Gastrocnemius medialis (tissue), 4 donors: ENCODE measurements around the gene CCDC85B. TPM values are rescaled to one million over a fixed set of nuclear protein-coding genes. Genes with fewer than 3 reads are reported as not detected.

ENCODE experiments used
- ATAC-seq, 2 donors: fragments of 150-250 bp; one replicate each; pipeline ENCODE4 v1.9.1; 2016
- DNase-seq, 2 donors: peaks; one replicate each; pipeline ENCODE4 v3.0.0-alpha.2; 2019
- H3K27ac ChIP-seq, 4 donors: fragments of 200-600 bp; sonication (generic); 1 replicate in 1 of 4; 2 replicates in 3 of 4; pipeline ENCODE4 v1.5.1; 2016 to 2018; ENCODE audit warnings: mild to moderate bottlenecking in 2 of 4, moderate library complexity in 1 of 4
- H3K27me3 ChIP-seq, 3 donors: fragments of 200-600 bp; sonication (generic) in 2 of 3; 1 replicate in 1 of 3; 2 replicates in 2 of 3; pipeline versions ENCODE4 v1.5.1 to v1.6.0; 2016 to 2019; ENCODE audit warnings: mild to moderate bottlenecking in 1 of 3, moderate library complexity in 1 of 3
- H3K36me3 ChIP-seq, 2 donors: fragments of 200-600 bp; sonication (generic) in 1 of 2; one replicate each; pipeline ENCODE4 v1.5.1; 2017 to 2018
- H3K4me1 ChIP-seq, 2 donors: fragments of 200-600 bp; sonication (generic) in 1 of 2; one replicate each; pipeline ENCODE4 v1.5.1; 2016 to 2017; ENCODE audit warnings: mild to moderate bottlenecking in 2 of 2
- H3K4me3 ChIP-seq, 4 donors: fragments of 200-600 bp; sonication (generic) in 3 of 4; 1 replicate in 1 of 4; 2 replicates in 3 of 4; pipeline ENCODE4 v1.5.1; 2016 to 2019; ENCODE audit warnings: mild to moderate bottlenecking in 2 of 4
- H3K9me3 ChIP-seq, 3 donors: fragments of 200-600 bp; sonication (generic) in 2 of 3; 1 replicate in 1 of 3; 2 replicates in 2 of 3; pipeline ENCODE4 v1.5.1; 2016 to 2019
- CTCF ChIP-seq, 5 experiments: fragments of 450-650 bp in 3 of 5; fragments of 200-600 bp in 2 of 5; sonication (generic) in 2 of 5; IDR thresholded peaks in 4 of 5; conservative IDR thresholded peaks in 1 of 5; 1 replicate in 4 of 5; 2 replicates in 1 of 5; pipeline ENCODE4 v1.5.1; 2016 to 2019; ENCODE audit warnings: antibody characterized with exemption in 5 of 5, mild to moderate bottlenecking in 3 of 5, moderate library complexity in 3 of 5
- POLR2A ChIP-seq, 2 donors: fragments of 450-650 bp; IDR thresholded peaks; one replicate each; pipeline ENCODE4 v1.6.1; 2017; ENCODE audit warnings: antibody characterized with exemption in 2 of 2, mild to moderate bottlenecking in 2 of 2, moderate library complexity in 2 of 2
- in situ Hi-C, 4 donors: fragments of 200-750 bp; cut with MboI; loops; one replicate each; pipeline versions ENCODE4 v1.15.0 to v1.8.0; 2017; ENCODE audit warnings: low sequenced_read_pairs in 4 of 4
- intact Hi-C: fragments of 100-400 bp; cut with DNase I; formaldehyde crosslinking; loops from one replicate; pipeline ENCODE4 v1.15.1; 2023; ENCODE audit warnings: low total_unique reads
- total RNA-seq, 4 donors: library from RNA; depleted of rRNA; stranded (reverse); fragments of >200 nt; gene quantifications; one replicate each; pipeline versions ENCODE4 v1.1.0 to v1.2.3, GENCODE V29; 2016

The CCDC85B gene
- total RNA-seq, 4 donors from 2014 or later, result 25.4 to 81.3 (median 42.4) TPM

GRCh38 chr11:65919141-65919572, 28.7 kb downstream of the CCDC85B start, which contains the start of gene DRAP1:
DRAP1 (plus strand) TSS chr11:65919426; CDS start chr11:65919502, 76 bp downstream.
- H3K36me3 ChIP-seq, result peaks cover 0 to 26% of the 10 kb centered on the region in 2 donors
- peak within 1 kb of the TSS; percentile 86 to 98 (median 94) for H3K27ac ChIP-seq
- intact Hi-C loops, result loop anchor here (1.0 to 10.0 kb wide), 12 partner anchors 31 to 907 kb away; partner anchors contain the start of genes ARL2, BANF1, EIF1AD and FIBP
- in situ Hi-C loops, result no loop called here
- peak; percentile 99 for DNase-seq
- peak; percentile 83 to 84 for TF ChIP-seq POLR2A (IDR thresholded peaks at IDR 0.05)
- TF ChIP-seq CTCF (IDR thresholded peaks at IDR 0.05 in 4 of 5, conservative IDR thresholded peaks at IDR 0.05 in 1 of 5), result peak in 3 of 5 experiments; percentile 9 to 46 (median 37)
- H3K4me1 ChIP-seq, result peaks cover 47 to 49% of the 10 kb centered on the region in 2 donors
- H3K4me3 ChIP-seq, result peak within 1 kb of the TSS; percentile 77 to 95 (median 92)
- H3K9me3 ChIP-seq, result no peaks in the 10 kb centered on the region
- no peaks in the 10 kb centered on the region for H3K27me3 ChIP-seq
- ATAC-seq, result peak; percentile 66 to 75

GRCh38 chr11:65919573-65920371, 29.3 kb downstream of the CCDC85B start:
- intact Hi-C loops (loop anchor here (1.0 to 10.0 kb wide), 12 partner anchors 31 to 907 kb away; partner anchors contain the start of genes ARL2, BANF1, EIF1AD and FIBP), in situ Hi-C loops (no loop called here)
- Histone ChIP-seq H3K4me3 (peak overlapping the region; percentile 77 to 93 (median 84)), H3K4me1 (peaks cover 43 to 46% of the 10 kb centered on the region in 2 donors), H3K27me3 (no peaks in the 10 kb centered on the region), H3K36me3 (peaks cover 0 to 26% of the 10 kb centered on the region in 2 donors), H3K9me3 (no peaks in the 10 kb centered on the region), H3K27ac (peak overlapping the region; percentile 80 to 93 (median 86))
- TF ChIP-seq POLR2A (IDR thresholded peaks at IDR 0.05) (no peak), CTCF (IDR thresholded peaks at IDR 0.05 in 4 of 5, conservative IDR thresholded peaks at IDR 0.05 in 1 of 5) (no peak)
- DNase-seq (peak in 1 of 2 donors; percentile 23), ATAC-seq (peak; percentile 13 to 22)

GRCh38 chr11:65920372-65920802, 29.9 kb downstream of the CCDC85B start:
- Histone ChIP-seq H3K36me3 (peaks cover 0 to 26% of the 10 kb centered on the region in 2 donors), H3K27me3 (no peaks in the 10 kb centered on the region), H3K27ac (peak overlapping the region in 2 of 4 donors; percentile 80 to 89), H3K9me3 (no peaks in the 10 kb centered on the region), H3K4me1 (peaks cover 37 to 40% of the 10 kb centered on the region in 2 donors), H3K4me3 (peak overlapping the region; percentile 77 to 93 (median 84))
- in situ Hi-C loops (no loop called here), intact Hi-C loops (no loop called here)
- no peak for ATAC-seq
- TF ChIP-seq POLR2A (IDR thresholded peaks at IDR 0.05) (no peak), CTCF (IDR thresholded peaks at IDR 0.05 in 4 of 5, conservative IDR thresholded peaks at IDR 0.05 in 1 of 5) (no peak)
- no peak for DNase-seq

- Histone ChIP-seq H3K4me3 (no peak overlapping the region), H3K27me3 (no peaks in the 10 kb centered on the region), H3K9me3 (no peaks in the 10 kb centered on the region), H3K27ac (no peak overlapping the region), H3K36me3 (peaks cover 0 to 26% of the 10 kb centered on the region in 2 donors), H3K4me1 (peaks cover 30 to 35% of the 10 kb centered on the region in 2 donors)
- in situ Hi-C loops, result no loop called here
- TF ChIP-seq CTCF (IDR thresholded peaks at IDR 0.05 in 4 of 5, conservative IDR thresholded peaks at IDR 0.05 in 1 of 5) (no peak), POLR2A (IDR thresholded peaks at IDR 0.05) (no peak)
- DNase-seq (no peak), ATAC-seq (no peak)
- intact Hi-C loops, result no loop called here
These were observed 30.6 kb downstream of the CCDC85B start for GRCh38 chr11:65921033-65921555.
